HL-60 (cell line): ENCODE data around the gene GPC5.

Source experiments
- POLR2AphosphoS5 ChIP-seq: IDR thresholded peaks from 2 replicates; pipeline ENCODE4 v1.6.1; 2012; ENCODE audit warnings: low read depth
- SPI1 ChIP-seq: IDR thresholded peaks from 2 replicates; pipeline ENCODE4 v1.6.1; 2012; ENCODE audit warnings: low read depth, mild to moderate bottlenecking, borderline replicate concordance
- TF ChIP-seq, protein P1 (sequence below): IDR thresholded peaks from one replicate; pipeline ENCODE4 v1.5.1; 2011; ENCODE audit warnings: low read length, control low read depth, inconsistent platforms; ENCODE audit not compliant: insufficient read depth
- TF ChIP-seq, protein P2 (sequence below): IDR thresholded peaks from 2 replicates; pipeline ENCODE4 v1.6.1; 2012; ENCODE audit warnings: low read depth; ENCODE audit not compliant: insufficient replicate concordance

DNA sequence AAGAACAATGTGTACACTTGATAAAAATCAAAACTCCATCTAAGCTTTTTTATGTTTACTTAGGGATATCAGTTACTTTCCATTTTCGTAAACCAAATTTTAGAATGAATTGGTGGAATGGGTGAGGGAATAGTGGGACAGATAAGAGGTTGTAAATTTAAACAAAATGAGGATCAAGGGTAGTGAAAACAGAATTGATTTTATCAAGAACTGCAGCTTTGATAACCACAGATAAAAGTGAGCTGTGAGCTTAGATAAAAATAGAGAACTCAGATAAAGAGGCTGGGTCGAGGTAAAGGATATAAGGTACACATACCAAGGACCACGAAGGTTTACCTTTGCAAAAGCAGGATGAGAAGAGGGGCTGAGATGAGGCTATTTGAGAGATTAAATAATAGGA, 1015.0 kb downstream of the GPC5 start:
- TF ChIP-seq, protein P1, sequence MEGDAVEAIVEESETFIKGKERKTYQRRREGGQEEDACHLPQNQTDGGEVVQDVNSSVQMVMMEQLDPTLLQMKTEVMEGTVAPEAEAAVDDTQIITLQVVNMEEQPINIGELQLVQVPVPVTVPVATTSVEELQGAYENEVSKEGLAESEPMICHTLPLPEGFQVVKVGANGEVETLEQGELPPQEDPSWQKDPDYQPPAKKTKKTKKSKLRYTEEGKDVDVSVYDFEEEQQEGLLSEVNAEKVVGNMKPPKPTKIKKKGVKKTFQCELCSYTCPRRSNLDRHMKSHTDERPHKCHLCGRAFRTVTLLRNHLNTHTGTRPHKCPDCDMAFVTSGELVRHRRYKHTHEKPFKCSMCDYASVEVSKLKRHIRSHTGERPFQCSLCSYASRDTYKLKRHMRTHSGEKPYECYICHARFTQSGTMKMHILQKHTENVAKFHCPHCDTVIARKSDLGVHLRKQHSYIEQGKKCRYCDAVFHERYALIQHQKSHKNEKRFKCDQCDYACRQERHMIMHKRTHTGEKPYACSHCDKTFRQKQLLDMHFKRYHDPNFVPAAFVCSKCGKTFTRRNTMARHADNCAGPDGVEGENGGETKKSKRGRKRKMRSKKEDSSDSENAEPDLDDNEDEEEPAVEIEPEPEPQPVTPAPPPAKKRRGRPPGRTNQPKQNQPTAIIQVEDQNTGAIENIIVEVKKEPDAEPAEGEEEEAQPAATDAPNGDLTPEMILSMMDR: no peak
- TF ChIP-seq POLR2AphosphoS5 (no peak), SPI1 (no peak)
- TF ChIP-seq, protein P2, sequence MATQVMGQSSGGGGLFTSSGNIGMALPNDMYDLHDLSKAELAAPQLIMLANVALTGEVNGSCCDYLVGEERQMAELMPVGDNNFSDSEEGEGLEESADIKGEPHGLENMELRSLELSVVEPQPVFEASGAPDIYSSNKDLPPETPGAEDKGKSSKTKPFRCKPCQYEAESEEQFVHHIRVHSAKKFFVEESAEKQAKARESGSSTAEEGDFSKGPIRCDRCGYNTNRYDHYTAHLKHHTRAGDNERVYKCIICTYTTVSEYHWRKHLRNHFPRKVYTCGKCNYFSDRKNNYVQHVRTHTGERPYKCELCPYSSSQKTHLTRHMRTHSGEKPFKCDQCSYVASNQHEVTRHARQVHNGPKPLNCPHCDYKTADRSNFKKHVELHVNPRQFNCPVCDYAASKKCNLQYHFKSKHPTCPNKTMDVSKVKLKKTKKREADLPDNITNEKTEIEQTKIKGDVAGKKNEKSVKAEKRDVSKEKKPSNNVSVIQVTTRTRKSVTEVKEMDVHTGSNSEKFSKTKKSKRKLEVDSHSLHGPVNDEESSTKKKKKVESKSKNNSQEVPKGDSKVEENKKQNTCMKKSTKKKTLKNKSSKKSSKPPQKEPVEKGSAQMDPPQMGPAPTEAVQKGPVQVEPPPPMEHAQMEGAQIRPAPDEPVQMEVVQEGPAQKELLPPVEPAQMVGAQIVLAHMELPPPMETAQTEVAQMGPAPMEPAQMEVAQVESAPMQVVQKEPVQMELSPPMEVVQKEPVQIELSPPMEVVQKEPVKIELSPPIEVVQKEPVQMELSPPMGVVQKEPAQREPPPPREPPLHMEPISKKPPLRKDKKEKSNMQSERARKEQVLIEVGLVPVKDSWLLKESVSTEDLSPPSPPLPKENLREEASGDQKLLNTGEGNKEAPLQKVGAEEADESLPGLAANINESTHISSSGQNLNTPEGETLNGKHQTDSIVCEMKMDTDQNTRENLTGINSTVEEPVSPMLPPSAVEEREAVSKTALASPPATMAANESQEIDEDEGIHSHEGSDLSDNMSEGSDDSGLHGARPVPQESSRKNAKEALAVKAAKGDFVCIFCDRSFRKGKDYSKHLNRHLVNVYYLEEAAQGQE: no peak
